ENCODE results near the gene SETDB1.

SETDB1 gene

DNA sequence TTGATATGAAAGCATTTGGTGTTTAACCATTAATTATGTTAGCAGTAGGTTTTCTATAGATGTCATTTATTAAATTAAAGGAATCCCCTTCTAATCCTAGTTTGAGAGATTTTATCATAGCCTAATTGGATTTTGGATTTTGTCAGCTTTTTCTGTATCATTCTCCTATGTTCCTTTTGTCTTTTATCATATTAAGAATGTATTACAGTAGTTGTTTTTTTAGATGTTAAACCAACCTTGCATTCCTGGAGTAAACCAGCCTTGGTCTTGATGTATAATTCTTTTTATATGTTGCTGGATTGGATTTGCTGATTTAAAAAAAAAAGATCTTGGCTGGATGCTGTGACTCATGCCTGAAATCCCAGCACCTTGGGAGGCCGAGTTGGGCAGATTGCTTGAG, 5.6 kb downstream of the SETDB1 start:
- no peak for DNase-seq

DNA sequence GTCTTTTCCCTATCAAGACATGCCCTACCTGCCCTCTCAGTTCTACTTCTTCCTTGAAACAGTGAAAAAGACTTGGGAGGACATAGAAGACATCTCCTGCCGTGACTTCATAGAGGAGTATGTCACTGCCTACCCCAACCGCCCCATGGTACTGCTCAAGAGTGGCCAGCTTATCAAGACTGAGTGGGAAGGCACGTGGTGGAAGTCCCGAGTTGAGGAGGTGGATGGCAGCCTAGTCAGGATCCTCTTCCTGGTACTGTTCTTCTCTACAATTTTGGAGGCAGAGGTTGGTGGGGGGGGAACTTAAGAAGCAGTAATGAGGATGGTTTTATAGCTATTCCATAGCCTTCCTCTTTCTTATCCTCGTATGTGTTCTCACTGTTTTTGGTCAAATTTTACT, 18.7 kb downstream of the SETDB1 start:
- no peak for DNase-seq

DNA sequence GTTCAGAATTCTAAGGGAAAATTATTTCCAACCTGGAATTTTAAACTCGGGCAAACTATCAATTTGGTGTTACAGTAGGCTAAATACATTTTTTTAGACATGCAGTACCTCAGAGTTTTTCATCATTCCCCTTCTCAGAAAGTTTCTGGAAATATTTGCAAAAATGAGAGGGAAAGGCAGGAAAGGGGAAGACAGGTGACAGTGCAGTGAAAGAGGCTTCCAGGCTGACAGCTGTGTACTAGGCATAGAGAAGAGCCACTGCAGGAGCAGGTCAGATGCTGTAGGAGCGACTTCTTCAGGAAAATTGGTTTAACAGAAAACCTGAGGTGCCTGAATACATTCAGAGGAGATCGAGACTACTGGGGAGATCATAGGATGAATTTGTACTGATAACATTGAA, 28.5 kb downstream of the SETDB1 start:
- DNase-seq: peak; percentile 1

DNA sequence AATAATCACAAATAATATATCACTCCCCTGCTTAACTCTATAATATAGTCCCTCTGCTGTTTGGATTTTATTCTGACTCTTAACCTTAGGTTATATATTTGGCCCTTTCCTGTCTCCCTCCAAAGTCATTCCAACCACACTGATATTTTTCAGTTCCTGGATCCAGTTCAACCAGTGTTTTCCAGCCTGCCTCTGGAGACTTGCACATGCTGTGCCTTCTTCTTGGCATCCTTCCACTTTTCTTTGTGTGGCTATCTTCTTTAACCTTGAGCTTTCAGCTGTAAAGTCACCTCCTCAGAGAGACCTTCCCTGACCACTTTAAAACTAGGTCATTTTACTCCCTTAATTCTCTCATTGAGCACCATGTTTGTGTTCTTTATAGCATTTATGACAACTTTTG, 29.1 kb downstream of the SETDB1 start:
- DNase-seq: no peak

DNA sequence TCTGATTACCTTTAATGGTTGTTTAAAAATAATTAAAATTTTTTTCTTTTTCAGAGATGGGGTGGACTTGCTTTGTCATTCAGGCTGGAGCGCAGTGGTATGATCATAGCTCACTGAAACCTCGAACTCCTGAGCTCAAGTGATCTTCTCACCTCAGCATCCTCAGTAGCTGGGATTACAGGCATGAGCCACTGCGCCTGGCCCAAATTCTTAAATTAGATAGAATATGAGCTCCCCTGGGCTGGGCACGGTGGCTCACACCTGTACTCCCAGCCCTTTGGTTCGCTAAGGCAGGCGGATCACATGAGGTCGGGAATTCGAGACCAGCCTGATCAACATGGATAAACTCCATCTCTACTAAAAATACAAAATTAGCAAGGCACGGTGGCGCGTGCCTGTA, 31.5 kb downstream of the SETDB1 start:
- DNase-seq: no peak

DNA sequence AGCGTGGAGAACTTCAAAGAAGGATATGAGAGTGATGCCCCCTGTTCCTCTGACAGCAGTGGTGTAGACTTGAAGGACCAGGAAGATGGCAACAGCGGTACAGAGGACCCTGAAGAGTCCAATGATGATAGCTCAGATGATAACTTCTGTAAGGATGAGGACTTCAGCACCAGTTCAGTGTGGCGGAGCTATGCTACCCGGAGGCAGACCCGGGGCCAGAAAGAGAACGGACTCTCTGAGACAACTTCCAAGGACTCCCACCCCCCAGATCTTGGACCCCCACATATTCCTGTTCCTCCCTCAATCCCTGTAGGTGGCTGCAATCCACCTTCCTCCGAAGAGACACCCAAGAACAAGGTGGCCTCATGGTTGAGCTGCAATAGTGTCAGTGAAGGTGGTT, 34.5 kb downstream of the SETDB1 start:
- no peak for DNase-seq

DNA sequence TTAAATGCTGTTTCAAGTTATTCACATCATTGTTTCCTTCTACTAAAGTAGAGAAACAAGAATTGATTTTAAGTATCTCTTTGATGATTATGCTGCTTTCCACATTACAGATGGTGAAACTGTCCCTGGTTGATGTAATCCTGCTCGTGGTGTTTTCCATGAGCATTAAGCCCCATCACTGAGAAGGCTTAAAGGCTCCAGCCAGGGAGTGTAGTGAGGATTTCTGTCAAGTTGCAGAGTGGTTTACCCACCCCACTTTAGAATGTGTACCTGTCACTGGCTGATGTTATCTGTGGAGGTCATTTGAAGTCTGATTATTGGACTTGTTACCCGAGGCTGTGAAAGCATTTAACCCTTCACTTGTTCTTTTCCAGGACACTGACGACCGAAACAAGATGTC, 35.6 kb downstream of the SETDB1 start:
- no peak for DNase-seq

DNA sequence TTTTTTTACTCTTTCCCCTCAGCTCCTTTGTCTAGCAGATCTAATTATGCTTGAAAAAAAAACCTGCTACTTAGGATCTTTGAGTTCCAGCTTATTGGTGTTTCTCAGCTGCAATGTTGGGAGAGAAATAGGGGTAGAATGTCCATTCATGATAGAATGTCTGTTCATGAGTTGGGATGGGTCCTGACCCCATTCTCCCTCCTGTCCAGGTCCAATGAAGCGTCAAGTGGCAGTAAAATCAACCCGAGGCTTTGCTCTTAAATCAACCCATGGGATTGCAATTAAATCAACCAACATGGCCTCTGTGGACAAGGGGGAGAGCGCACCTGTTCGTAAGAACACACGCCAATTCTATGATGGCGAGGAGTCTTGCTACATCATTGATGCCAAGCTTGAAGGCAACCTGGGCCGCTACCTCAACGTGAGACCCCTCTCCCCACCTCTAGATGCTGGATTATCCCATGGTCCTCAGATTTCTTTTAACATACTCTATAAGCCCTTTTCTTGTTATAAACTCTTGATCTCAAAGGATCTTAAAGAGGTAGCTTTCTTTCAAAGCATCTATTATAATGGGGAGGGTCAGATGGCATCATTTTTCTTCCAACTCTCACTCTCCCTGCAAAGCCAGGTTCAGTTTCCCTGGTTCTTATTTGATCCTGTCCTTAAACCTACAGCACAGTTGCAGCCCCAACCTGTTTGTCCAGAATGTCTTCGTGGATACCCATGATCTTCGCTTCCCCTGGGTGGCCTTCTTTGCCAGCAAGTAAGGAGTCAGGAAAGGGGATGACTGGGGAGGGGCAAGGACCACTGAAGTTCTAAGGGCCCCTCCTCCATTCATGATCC, 37.4 kb downstream of the SETDB1 start:
- no peak for DNase-seq

DNA sequence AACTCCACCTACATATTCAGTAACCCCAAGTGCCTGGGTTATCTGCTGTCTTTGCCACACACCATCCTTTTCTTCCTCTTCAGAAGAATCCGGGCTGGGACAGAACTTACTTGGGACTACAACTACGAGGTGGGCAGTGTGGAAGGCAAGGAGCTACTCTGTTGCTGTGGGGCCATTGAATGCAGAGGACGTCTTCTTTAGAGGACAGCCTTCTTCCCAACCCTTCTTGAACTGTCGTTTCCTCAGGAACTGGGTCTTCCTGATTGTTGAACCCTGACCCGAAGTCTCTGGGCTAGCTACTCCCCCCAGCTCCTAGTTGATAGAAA, 38.0 kb downstream of the SETDB1 start:
- DNase-seq: no peak

DNA sequence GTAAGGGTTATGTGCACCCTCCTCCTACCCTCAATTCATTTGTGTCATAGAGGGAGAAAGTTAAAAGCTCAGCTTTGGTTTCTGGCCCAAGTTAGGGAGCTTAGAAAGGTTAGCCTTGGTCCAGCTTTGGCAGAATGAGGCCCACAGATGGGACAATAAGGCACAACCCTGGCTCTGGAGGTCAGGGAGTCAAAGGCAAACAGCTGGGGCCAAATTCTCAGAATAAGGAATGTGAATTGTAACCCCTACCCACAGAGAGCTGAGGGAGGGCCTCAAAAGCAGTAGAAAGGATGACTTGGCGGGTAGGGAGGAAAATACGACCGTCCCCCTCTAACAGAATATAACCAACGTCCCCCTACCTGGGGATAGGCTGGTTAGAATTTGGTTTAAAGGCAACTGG, 39.4 kb downstream of the SETDB1 start:
- no peak for DNase-seq

DNA sequence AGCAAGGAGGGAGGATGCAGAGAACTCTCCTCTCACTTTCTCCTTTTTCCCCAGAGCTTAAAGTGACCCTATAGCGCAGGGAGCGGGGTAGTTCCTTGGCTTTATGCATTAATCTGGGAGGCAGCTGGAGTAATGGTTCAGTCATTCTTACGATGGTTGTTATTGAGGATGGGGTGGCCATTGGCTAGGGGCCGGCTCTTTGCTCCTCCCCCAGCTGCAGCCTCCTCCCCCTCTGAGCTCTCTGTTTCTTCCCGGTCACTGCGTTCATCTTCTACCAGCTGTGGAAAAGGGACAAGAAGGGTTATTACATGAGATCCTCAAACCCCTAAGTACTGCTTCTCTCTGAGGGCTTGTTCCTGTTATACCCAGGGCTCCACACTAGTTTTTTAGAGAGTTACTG, 39.8 kb downstream of the SETDB1 start:
- DNase-seq: no peak

DNA sequence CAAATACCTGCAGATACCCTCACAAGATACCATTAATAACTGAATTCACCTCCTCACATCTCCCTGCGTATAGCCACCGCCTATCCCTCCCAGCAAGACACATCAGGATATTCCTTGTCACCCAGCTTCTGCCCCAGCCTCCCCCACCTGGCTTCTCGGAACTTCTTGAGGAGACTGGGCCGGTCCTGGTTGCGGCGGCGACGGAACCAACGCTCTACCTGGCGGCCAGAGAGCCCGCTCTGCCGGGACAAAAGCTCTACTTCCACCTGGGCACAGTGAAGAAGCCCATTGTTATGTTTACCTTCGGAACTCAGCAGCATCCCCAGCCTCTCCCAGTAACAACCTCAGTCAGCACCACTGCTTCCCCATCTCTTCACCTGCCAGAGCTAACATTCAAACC, 41.8 kb downstream of the SETDB1 start:
- no peak for DNase-seq

DNA sequence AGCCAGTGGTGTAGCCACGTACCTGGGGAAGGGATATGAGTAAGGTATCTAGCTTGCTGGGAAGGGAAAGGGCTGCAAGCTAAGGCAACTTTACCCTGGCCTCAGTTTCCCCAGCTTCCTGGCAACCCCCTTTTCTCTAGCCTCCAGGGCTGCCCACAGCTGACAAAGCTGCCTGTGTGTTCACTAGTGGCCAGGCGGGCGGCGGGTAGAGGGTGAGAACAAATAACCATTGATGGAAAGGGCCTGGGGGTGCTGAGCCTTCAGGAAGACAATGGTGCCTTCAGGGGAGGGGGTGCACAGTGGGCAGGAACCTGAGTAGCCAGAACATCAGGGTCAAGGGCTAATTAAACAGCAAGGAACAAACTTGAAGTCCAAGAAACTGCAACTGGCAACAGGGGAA, 42.3 kb downstream of the SETDB1 start:
- no peak for DNase-seq

DNA sequence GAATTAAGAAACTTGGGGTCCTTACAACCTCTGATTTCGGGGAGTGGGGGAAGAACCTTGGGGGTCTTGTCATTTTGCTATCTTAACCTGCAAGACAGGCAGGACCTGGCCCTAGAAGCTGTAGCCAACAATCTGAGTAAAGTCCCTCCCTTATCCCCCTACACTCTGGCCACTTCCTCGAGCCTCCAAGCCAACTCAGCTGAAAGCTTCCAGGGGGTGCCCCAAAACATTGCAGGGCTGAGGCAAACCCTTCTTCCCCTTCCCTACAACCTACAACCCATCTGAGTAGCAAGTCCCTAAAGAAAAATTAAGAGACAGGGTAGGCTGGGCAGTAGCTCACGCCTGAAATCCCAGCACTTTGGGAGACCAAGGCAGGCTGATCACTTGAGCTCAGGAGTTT, 43.5 kb downstream of the SETDB1 start:
- DNase-seq: no peak

DNA sequence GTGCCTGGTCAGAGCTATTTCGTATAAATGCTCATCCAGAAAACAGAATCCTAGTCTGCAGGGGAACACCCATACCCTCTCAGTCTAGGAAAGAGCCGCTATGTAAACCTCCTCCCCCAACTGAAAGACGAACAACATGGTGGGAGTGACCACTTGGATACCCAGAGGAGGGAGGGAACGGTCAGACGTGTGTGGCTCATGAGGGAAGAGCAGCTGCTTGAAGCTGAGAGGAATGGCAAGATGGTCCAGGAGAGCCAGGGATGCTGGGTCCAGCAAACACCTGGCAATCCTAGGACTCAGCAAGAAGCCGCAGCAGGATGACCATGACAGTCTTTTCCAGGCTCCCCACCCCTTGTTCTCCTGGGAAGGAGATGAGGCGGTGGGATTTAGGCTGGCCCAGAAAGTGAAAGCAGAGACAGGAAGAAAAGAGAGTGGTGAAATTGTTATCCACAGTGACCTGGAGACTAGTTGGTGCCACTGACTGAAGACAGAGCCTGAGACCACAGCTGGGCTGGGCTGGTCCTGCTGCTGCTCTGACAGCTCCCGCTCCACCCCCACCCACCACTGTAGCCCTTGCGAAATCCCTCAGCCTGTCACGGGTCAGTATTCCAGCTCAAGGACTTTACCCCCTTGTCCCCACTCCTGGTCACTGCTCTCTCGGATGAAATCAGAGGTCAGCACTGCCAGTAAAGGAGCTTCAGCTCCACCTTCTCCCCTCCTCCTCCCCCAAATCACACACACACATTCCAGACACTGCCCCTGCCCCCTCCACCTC, 44.8 kb downstream of the SETDB1 start:
- no peak for DNase-seq

DNA sequence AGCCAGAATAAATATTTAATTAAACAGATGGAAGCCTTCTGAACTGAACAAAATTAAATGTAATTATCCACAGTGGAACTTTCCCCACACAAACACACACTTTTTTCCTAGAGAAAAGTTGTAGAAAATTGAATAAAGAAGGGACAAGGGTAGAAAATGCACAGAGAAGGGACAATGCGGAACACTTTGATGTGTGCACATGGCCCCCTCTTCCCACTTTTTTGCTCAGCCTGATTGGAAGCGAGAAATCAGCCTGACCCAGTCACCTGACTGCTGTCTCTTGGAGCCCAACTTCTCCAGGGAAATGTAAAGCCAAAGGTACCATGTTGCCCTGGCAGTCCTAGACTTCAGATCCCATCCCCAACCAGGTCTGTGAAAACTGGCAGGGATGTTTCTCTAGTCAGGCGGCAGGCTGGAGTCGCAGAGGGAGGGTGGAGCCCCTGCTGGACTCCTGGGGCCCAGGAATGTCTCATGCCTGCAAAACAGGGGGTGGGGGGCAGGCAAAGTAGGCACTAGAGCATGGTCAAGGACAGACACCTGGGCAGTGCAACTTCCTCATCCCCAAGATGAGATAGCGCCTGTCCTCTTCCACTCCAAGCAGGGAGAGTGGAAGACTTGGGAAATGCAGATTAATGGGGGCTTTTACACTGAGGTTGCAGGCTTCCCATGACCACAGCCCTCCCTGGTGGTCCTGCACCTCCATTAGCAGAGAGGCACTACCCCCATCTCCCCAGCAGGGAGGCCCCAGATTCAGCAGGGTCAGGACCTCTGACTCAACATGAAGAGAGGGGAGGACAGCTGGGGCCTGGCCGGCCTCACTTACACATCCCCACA, 45.6 kb downstream of the SETDB1 start:
- no peak for DNase-seq

DNA sequence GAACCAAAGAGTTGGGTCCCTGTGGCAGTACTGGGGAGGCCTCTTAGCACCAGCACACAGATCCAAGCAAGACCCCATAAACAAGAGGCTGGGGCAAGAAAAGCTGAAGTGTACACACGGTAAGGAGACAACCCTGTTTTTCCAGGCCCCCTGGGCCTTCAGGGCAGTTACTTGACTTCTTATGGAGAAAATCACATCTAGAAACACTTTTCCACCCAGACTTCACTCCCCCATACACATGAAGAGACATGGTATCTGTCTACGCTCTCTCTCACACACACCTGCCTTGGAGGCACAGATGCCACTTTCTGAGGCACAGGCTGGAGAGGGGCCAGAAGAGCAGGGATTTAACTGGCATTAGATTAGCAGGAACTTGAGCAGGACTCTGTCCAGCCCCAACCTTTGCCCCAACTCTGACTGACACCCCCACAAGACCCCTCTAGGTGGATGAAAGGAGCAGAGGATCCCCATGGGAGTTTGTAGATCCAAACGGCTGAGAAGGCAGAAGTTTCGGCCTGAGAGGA, 46.3 kb downstream of the SETDB1 start:
- DNase-seq: no peak

DNA sequence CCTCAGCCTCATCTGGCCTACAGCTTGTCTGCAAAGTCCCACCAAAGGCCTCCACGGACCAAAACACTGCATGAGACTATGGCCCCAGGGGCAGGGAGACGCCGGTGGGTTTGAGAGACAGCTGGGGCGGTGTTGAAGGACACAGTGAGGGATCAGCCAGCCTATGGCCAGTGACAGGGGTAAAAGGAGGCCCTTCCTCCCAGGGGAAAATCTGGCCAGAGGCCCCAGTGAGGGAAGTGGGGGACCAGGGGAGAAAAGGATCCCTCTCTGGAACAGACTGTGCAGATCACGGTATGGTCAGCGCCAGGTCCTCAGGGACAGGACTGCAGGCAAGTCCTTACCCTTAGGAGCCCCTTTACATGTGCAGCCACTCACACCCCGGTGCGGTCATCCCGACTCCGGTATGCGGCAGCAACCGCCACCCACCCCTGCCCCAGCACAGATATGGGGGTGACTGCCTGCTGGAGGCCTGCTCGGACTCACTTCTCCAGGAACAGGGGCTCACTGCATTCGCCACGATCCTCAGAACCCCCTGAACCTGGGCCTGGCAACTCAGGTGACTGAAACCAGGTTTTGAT, 47.2 kb downstream of the SETDB1 start:
- DNase-seq: peak; percentile 75

DNA sequence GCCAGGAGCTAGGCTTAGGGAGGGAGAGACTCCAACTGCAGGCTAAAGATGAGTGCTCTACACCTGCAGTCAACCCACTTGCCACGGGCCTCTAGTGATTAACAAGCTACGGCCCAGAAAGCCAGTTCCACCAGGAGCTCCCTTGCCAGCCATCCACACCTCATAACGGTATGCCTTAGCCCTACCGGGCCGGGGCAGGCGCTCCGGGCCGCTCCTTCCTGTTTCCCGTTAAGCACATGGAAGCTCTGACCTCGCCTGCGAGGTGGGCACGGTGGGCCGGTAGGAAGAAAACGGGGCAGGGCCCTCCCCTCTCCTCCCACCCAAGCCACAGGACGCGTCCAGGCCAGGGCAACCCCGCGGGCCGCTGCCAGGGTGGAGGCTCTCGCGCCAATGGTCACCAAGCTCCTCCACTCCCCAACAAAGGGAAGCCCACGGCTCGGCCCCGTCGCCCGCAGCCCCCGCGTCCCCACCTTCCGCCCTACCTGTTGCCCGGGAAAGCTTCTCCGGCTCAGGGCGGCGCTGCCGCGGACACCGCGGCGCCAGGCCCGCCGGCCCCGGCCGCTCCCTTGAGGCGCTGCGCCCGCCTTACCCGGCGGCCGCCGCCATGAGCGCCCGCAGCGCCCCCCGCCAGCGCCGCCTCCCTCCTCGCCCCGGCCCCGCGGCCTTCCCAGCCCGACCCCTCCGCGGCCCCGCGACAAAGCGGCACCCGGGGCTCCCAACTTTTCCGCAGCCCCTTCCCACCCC, 47.8 kb downstream of the SETDB1 start:
- peak; percentile 78 for DNase-seq

DNA sequence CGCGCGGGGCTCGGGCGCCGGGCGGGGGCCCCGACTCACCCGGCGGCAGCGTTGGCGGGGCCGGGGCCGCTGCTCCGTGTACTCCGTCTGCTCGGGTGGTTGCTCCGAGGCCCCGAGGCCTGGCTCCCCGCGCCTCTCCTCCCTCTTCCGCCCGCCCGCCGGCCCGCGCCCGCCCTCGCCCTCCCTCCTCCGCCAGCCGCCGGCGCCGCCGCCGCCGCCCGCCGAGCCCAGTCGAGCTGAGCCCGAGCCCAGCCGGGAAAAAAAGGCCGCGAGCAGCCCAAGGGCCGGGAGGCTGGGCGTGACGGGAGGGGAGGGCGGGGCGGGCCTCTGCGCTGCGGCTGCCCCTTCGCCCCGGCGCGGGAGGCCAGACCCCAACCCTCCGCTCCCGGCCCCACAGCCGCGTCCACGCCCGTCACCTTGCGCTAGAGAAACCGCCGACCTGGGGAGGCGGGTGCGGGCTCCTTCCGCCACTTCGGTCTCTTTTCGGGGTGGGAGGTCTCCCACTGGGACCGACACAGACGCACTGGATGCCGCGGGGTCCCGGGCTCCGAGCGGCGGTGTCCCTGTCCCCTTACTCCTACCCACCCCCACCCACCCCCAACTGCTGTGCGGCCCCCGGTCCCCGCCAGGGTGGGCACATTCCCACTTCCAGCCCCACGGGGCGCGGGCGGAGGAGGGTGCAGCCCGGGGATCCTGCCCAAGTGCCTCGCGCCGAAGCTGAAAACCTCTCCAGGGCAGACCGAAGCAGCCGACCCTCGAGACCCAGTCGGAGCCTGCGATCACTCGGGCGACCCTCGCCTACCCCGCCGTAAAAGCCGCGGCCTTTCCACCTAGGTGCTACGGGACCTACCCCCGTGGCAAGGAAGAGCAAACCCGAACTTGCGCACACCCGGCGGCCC, 48.7 kb downstream of the SETDB1 start, which contains the start of gene CERS2:
Gene CERS2, minus strand, starts transcription at position 256 of the 899 bp plus-strand sequence. CDS start 5,745 bp downstream, outside the sequence.
- peak; percentile 84 for DNase-seq

DNA sequence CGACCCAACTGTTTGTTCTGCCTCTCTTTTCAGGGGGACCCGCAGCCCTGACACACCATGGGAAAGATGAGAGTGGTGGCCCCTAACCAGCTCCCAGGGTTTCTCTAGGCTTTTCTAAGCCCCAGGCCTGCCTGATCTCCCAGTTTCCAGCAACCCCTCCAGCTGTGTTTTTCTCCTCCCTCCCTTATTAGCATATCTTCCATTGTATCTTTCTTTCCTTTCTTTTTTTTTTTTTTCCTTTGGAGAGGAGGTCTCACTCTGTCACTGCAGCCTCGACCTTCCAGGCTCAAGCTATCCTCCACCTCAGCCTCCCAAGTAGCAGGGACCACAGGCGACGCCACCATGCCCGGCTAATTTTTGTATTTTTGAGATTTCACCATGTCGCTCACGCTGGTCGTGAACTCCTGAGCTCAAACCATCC, 50.2 kb downstream of the SETDB1 start:
- DNase-seq: no peak

All from activated CD8-positive, alpha-beta memory T cell treated with anti-CD3 and anti-CD28 coated beads, Interleukin-2, amount 50 U/mL, for 48 hours (primary cell).